ENCODE data around the gene PIGZ.
A peak's percentile ranks its signal among the peaks of the same experiment; 100 is the strongest.
"Not testable (repeated sequence)": the region's sequence is repeated elsewhere in the genome, so short reads cannot be mapped to it uniquely, and the experiment has no call there.

The PIGZ gene

GRCh38 chr3:196962108-196962929 lies 6.3 kb downstream of the PIGZ start:
- peaks cover 1% of the 10 kb centered on the region for H3K4me1 Mint-ChIP-seq (ENCODE audit: low read depth)
- H3K9me3 Mint-ChIP-seq: no peaks in the 10 kb centered on the region
- H3K27ac Mint-ChIP-seq: no peak overlapping the region
- DNase-seq: no peak
- H3K27me3 Mint-ChIP-seq: peaks cover 4% of the 10 kb centered on the region
- no peaks in the 10 kb centered on the region for H3K36me3 Mint-ChIP-seq (ENCODE audit: low read depth)
- H3K4me3 Mint-ChIP-seq: no peak overlapping the region

- Mint-ChIP-seq H3K4me1 (ENCODE audit: low read depth) (no peaks in the 10 kb centered on the region), H3K4me3 (no peak overlapping the region), H3K36me3 (ENCODE audit: low read depth) (no peaks in the 10 kb centered on the region), H3K27ac (no peak overlapping the region), H3K9me3 (no peaks in the 10 kb centered on the region), H3K27me3 (peaks cover 3% of the 10 kb centered on the region)
- no peak for DNase-seq
Observed at GRCh38 chr3:196954832-196955231, 13.8 kb downstream of the PIGZ start.

DNA sequence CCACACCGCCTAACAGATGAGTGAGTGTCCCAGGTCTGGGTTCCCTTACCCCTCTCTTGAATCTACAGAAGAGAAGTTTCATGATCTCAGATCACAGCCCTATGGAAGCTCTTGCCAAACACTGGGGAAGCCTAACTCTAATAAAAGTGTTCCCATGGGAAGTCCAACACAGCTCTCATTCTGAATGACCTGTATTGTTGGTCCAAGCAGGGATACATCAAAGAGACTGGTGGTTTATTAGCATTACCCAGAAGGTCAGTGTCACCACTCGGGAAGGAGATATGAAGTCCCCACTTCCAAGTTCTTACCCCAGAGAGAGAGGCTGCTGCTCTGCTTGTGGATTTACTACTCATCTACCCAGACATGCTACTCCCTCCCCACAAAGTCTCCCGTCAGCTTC lies 17.3 kb downstream of the PIGZ start:
- Mint-ChIP-seq H3K4me3 (no peak overlapping the region), H3K9me3 (no peaks in the 10 kb centered on the region), H3K27ac (no peak overlapping the region), H3K36me3 (ENCODE audit: low read depth) (peaks cover 5% of the 10 kb centered on the region), H3K27me3 (peaks cover 3% of the 10 kb centered on the region), H3K4me1 (ENCODE audit: low read depth) (no peaks in the 10 kb centered on the region)
- no peak for DNase-seq

DNA sequence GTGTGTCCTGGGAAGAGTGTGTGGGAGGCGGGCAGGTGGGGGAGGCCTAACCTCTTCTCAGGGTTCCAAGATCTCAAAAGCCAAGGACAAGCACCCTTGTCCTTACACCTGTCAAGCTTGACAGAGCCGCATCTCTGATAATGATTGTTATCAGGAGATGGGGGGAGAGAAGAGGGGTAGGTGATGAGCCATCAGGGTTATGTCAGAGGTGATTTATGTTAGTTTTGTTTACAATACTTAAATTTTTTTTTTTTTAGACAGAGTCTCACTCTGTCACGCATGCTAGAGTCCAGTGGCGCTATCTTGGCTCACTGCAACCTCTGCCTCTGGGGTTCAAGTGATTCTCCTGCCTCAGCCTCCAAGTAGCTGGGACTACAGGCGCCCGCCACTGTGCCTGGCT lies 18.9 kb downstream of the PIGZ start:
- Mint-ChIP-seq H3K4me1 (ENCODE audit: low read depth) (peaks cover 3% of the 10 kb centered on the region), H3K36me3 (ENCODE audit: low read depth) (peaks cover 16% of the 10 kb centered on the region), H3K9me3 (no peaks in the 10 kb centered on the region), H3K27ac (no peak overlapping the region), H3K27me3 (peaks cover 3% of the 10 kb centered on the region), H3K4me3 (no peak overlapping the region)
- no peak for DNase-seq

DNA sequence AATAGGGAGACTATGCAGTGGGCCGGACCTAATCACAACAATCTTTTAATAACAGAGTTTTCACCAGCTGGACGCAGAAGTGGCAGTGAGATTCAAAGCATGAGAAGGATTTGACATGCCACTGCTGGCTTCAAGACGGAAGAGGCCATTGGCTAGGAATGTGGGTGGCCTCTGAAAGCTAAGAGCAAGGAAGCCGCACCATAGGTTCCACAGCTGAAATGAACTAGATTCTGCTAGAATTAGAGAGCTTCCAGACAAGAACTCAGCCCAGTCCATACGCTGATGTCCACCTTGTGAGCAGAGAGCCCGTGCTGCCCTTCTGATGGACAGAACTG lies 19.4 kb downstream of the PIGZ start:
- Mint-ChIP-seq H3K4me3 (no peak overlapping the region), H3K9me3 (no peaks in the 10 kb centered on the region), H3K4me1 (ENCODE audit: low read depth) (peaks cover 8% of the 10 kb centered on the region), H3K36me3 (ENCODE audit: low read depth) (peaks cover 21% of the 10 kb centered on the region), H3K27ac (no peak overlapping the region), H3K27me3 (no peaks in the 10 kb centered on the region)
- DNase-seq: no peak

- DNase-seq: no peak
- no peaks in the 10 kb centered on the region for H3K9me3 Mint-ChIP-seq
- H3K36me3 Mint-ChIP-seq (ENCODE audit: low read depth): peaks cover 27% of the 10 kb centered on the region
- peaks cover 13% of the 10 kb centered on the region for H3K4me1 Mint-ChIP-seq (ENCODE audit: low read depth)
- no peaks in the 10 kb centered on the region for H3K27me3 Mint-ChIP-seq
- no peak overlapping the region for H3K27ac Mint-ChIP-seq
- H3K4me3 Mint-ChIP-seq: no peak overlapping the region
Observed at GRCh38 chr3:196948442-196949284, 20.0 kb downstream of the PIGZ start.

GRCh38 chr3:196947860-196948441 lies 20.7 kb downstream of the PIGZ start:
- no peak for DNase-seq
- Mint-ChIP-seq H3K9me3 (no peaks in the 10 kb centered on the region), H3K4me3 (no peak overlapping the region), H3K27me3 (no peaks in the 10 kb centered on the region), H3K27ac (no peak overlapping the region), H3K36me3 (ENCODE audit: low read depth) (peaks cover 34% of the 10 kb centered on the region), H3K4me1 (ENCODE audit: low read depth) (peaks cover 20% of the 10 kb centered on the region)

GRCh38 chr3:196947136-196947859 lies 21.3 kb downstream of the PIGZ start:
- Mint-ChIP-seq H3K27ac (no peak overlapping the region), H3K27me3 (no peaks in the 10 kb centered on the region)

DNA sequence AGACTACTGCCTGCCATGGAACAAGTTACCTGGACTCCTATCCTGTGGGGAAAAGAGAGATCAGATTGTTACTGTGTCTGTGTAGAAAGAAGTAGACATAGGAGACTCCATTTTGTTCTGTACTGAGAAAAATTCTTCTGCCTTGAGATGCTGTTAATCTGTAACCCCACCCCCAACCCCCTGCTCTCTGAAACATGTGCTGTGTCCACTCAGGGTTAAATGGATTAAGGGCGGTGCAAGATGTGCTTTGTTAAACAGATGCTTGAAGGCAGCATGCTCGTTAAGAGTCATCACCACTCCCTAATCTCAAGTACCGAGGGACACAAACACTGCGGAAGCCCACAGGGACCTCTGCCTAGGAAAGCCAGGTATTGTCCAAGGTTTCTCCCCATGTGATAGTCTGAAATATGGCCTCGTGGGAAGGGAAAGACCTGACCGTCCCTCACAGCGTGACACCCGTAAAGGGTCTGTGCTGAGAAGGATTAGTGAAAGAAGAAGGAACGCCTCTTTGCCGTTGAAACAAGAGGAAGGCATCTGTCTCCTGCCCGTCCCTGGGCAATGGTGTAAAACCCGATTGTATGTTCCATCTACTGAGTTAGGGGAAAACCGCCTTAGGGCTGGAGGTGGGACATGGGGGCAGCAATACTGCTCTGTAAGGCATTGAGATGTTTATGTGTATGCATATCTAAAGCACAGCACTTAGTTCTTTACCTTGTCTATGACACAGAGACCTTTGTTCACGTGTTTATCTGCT lies 24.4 kb downstream of the PIGZ start:
- peaks cover 67% of the 10 kb centered on the region for H3K36me3 Mint-ChIP-seq (ENCODE audit: low read depth)
- peaks cover 38% of the 10 kb centered on the region for H3K4me1 Mint-ChIP-seq (ENCODE audit: low read depth)
- peak overlapping the region; percentile 99 for H3K4me3 Mint-ChIP-seq
- peak overlapping the region; percentile 95 for H3K27ac Mint-ChIP-seq
- H3K9me3 Mint-ChIP-seq, DNase-seq, H3K27me3 Mint-ChIP-seq: not testable (repeated sequence)

More at GRCh38 chr3:196947136-196947859, 21.3 kb downstream of the PIGZ start:
- DNase-seq: no peak
- H3K4me1 Mint-ChIP-seq (ENCODE audit: low read depth): peaks cover 20% of the 10 kb centered on the region
- no peak overlapping the region for H3K4me3 Mint-ChIP-seq
- peaks cover 38% of the 10 kb centered on the region for H3K36me3 Mint-ChIP-seq (ENCODE audit: low read depth)
- no peaks in the 10 kb centered on the region for H3K9me3 Mint-ChIP-seq

GRCh38 chr3:196942915-196943277 lies 25.7 kb downstream of the PIGZ start:
- H3K27me3 Mint-ChIP-seq: no peaks in the 10 kb centered on the region
- peaks cover 50% of the 10 kb centered on the region for H3K4me1 Mint-ChIP-seq (ENCODE audit: low read depth)
- no peak for DNase-seq
- H3K9me3 Mint-ChIP-seq: no peaks in the 10 kb centered on the region
- H3K36me3 Mint-ChIP-seq (ENCODE audit: low read depth): peaks cover 80% of the 10 kb centered on the region
- H3K4me3 Mint-ChIP-seq: peak overlapping the region; percentile 99
- peak overlapping the region; percentile 95 for H3K27ac Mint-ChIP-seq

DNA sequence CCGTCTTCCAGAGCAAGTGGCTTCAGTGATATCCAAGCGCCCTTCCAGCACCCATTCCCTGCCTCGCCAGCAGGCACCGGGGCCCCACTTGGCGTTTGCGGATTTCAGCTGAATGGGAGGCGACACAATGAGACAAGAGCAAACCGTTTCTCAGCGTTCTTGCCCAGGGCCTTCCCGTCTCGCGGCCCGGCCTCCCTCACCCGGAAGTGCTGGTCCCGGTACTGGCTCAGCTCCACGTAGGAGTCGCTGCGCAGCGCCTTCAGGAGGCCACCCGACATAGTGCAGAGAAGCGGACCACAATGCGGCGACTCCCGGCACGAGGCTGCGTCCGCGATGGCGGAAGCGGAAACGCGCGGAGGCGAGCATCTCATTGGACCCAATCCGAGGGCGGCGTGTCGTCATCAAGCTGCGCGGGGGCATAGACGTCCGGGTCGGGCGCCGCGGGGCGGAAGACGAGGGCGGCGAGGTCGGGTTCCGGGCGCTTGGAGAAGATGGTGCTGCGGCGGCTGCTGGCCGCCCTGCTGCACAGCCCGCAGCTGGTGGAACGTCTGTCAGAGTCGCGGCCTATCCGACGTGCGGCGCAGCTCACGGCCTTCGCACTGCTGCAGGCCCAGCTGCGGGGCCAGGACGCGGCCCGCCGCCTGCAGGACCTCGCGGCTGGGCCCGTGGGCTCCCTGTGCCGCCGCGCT lies 26.3 kb downstream of the PIGZ start, which contains the start of gene NCBP2:
Gene NCBP2 (minus strand): TSS at position 303 of the 689 bp plus-strand sequence. CDS start 25 bp downstream, at position 278.
- Mint-ChIP-seq H3K4me1 (ENCODE audit: low read depth) (peaks cover 55% of the 10 kb centered on the region), H3K27ac (peak within 1 kb of the TSS; percentile 98), H3K4me3 (peak within 1 kb of the TSS; percentile 99), H3K9me3 (no peaks in the 10 kb centered on the region), H3K36me3 (ENCODE audit: low read depth) (peaks cover 86% of the 10 kb centered on the region), H3K27me3 (no peaks in the 10 kb centered on the region)
- DNase-seq: peak; percentile 100

GRCh38 chr3:196941729-196942225 lies 26.9 kb downstream of the PIGZ start:
- Mint-ChIP-seq H3K9me3 (no peaks in the 10 kb centered on the region), H3K4me3 (peak overlapping the region; percentile 99), H3K27me3 (no peaks in the 10 kb centered on the region), H3K4me1 (ENCODE audit: low read depth) (peaks cover 59% of the 10 kb centered on the region), H3K36me3 (ENCODE audit: low read depth) (peaks cover 91% of the 10 kb centered on the region), H3K27ac (peak overlapping the region; percentile 98)
- DNase-seq: peak; percentile 79

- Mint-ChIP-seq H3K4me1 (ENCODE audit: low read depth) (peaks cover 45% of the 10 kb centered on the region), H3K27ac (peak overlapping the region; percentile 86), H3K27me3 (no peaks in the 10 kb centered on the region), H3K36me3 (ENCODE audit: low read depth) (peaks cover 96% of the 10 kb centered on the region), H3K9me3 (no peaks in the 10 kb centered on the region), H3K4me3 (peak overlapping the region; percentile 99)
- no peak for DNase-seq
Observed at GRCh38 chr3:196938576-196938975, 30.1 kb downstream of the PIGZ start.
